IMR-90 (cell line): ENCODE results near the gene FTL. TPM values are rescaled to one million over a fixed set of nuclear protein-coding genes. Genes with fewer than 3 reads are reported as not detected.
"Not testable (repeated sequence)": the region's sequence is repeated elsewhere in the genome, so short reads cannot be mapped to it uniquely, and the experiment has no call there.

Experiments
- ATAC-seq: fragments of 200-7000 bp; cut with Tn5 transposase; 2 replicates; pipeline ENCODE4 v1.9.1; 2020; ENCODE audit warnings: low read depth, mild to moderate bottlenecking, moderate library complexity
- BruUV-seq: library from RNA; stranded (reverse); fragments of 400-500 nt; replicated peaks from 2 replicates; lab custom pipeline; 2021; lab: Mats Ljungman, UMichigan
- CTCF ChIA-PET: fragments of 300-600 bp; formaldehyde crosslinking; extraction: SDS; loops from one replicate; lab custom pipeline; 2021; ENCODE audit warnings: antibody characterized with exemption; lab: Yijun Ruan, JAX
- POLR2A ChIA-PET: fragments of 300-600 bp; sonication (Branson Sonifier 250); formaldehyde crosslinking; loops from one replicate; lab custom pipeline; 2022; ENCODE audit warnings: antibody characterized with exemption; ENCODE audit not compliant: unreplicated experiment; lab: Charles Lee
- DNase-seq: peaks from one replicate; pipeline ENCODE4 v3.0.0; 2013
- H2AFZ ChIP-seq: replicated peaks from 2 replicates; pipeline ENCODE3; 2013; ENCODE audit warnings: low read length, mild to moderate bottlenecking; ENCODE audit not compliant: poor library complexity
- H2AK5ac ChIP-seq: 2 replicates; pipeline ENCODE4 v1.6.1; 2013; ENCODE audit warnings: low read depth, low read length, inconsistent platforms
- H2AK9ac ChIP-seq: replicated peaks from 2 replicates; pipeline ENCODE3; 2013; ENCODE audit warnings: mild to moderate bottlenecking, low read depth, low read length, moderate library complexity; ENCODE audit not compliant: poor library complexity
- H2BK120ac ChIP-seq: 2 replicates; pipeline ENCODE4 v1.6.1; 2013; ENCODE audit warnings: low read depth, low read length, inconsistent platforms
- H2BK15ac ChIP-seq: 3 replicates; pipeline ENCODE4 v1.6.1; 2013; ENCODE audit warnings: low read depth, low read length, inconsistent platforms
- H2BK20ac ChIP-seq: 2 replicates; pipeline ENCODE4 v1.6.1; 2013; ENCODE audit warnings: low read depth, mild to moderate bottlenecking, inconsistent platforms, low read length, moderate library complexity
- H2BK5ac ChIP-seq: 2 replicates; pipeline ENCODE4 v1.6.1; 2013; ENCODE audit warnings: mild to moderate bottlenecking, low read depth, low read length, inconsistent platforms; ENCODE audit not compliant: poor library complexity, severe bottlenecking
- H3K14ac ChIP-seq: replicated peaks from 2 replicates; pipeline ENCODE4 v1.6.1; 2013; ENCODE audit warnings: low read depth, low read length, inconsistent platforms
- H3K18ac ChIP-seq: 2 replicates; pipeline ENCODE4 v1.6.1; 2013; ENCODE audit warnings: low read depth, low read length, control low read depth
- H3K23ac ChIP-seq: 2 replicates; pipeline ENCODE4 v1.6.1; 2013; ENCODE audit warnings: low read depth, low read length, inconsistent platforms
- H3K27ac ChIP-seq: 2 replicates; pipeline ENCODE4 v1.5.1; 2013; ENCODE audit warnings: mild to moderate bottlenecking, control low read depth, low read length; ENCODE audit not compliant: insufficient read depth
- H3K27me3 ChIP-seq: 2 replicates; pipeline ENCODE4 v1.6.1; 2013; ENCODE audit warnings: low read length; ENCODE audit not compliant: control insufficient read depth, insufficient read depth
- H3K36me3 ChIP-seq: 2 replicates; pipeline ENCODE4 v1.6.1; 2013; ENCODE audit warnings: low read length, mixed read lengths; ENCODE audit not compliant: control insufficient read depth, insufficient read depth
- H3K4ac ChIP-seq: 2 replicates; pipeline ENCODE4 v1.6.1; 2013; ENCODE audit warnings: low read depth, low read length, inconsistent platforms
- H3K4me1 ChIP-seq: 2 replicates; pipeline ENCODE4 v1.6.1; 2013; ENCODE audit warnings: low read length, mixed read lengths; ENCODE audit not compliant: control insufficient read depth, insufficient read depth
- H3K4me2 ChIP-seq: 2 replicates; pipeline ENCODE4 v1.6.1; 2013; ENCODE audit warnings: low read depth, mild to moderate bottlenecking, control low read depth, low read length, moderate library complexity
- H3K4me3 ChIP-seq: 2 replicates; pipeline ENCODE4 v1.5.1; 2013; ENCODE audit warnings: low read depth, mild to moderate bottlenecking, control low read depth, low read length, moderate library complexity; ENCODE audit not compliant: insufficient read depth
- H3K56ac ChIP-seq: 2 replicates; pipeline ENCODE4 v1.6.1; 2013; ENCODE audit warnings: low read length, inconsistent platforms; ENCODE audit not compliant: insufficient read depth; ENCODE audit errors: extremely low read depth
- H3K79me1 ChIP-seq, 2 experiments: 2 replicates each; pipeline ENCODE4 v1.6.1; 2013; ENCODE audit warnings: low read length in 2 of 2, inconsistent platforms in 1 of 2, low read depth in 1 of 2
- H3K9ac ChIP-seq: 2 replicates; pipeline ENCODE4 v1.6.1; 2013; ENCODE audit warnings: low read depth, low read length, control low read depth
- H3K9me1 ChIP-seq: 2 replicates; pipeline ENCODE4 v1.6.1; 2013; ENCODE audit warnings: low read length, inconsistent platforms; ENCODE audit not compliant: insufficient read depth
- H3K9me3 ChIP-seq: 2 replicates; pipeline ENCODE4 v1.6.1; 2013; ENCODE audit warnings: low read length; ENCODE audit not compliant: control insufficient read depth, insufficient read depth
- H4K20me1 ChIP-seq: 2 replicates; pipeline ENCODE4 v1.6.1; 2013; ENCODE audit warnings: low read length, inconsistent platforms; ENCODE audit not compliant: insufficient read depth
- H4K5ac ChIP-seq: 2 replicates; pipeline ENCODE4 v1.6.1; 2013; ENCODE audit warnings: mild to moderate bottlenecking, low read depth, low read length, control low read depth
- H4K8ac ChIP-seq, 2 experiments: 2 replicates each; pipeline ENCODE4 v1.6.1; 2013; ENCODE audit warnings: low read depth in 2 of 2, low read length in 2 of 2, control low read depth in 1 of 2, inconsistent platforms in 1 of 2
- H4K91ac ChIP-seq: 2 replicates; pipeline ENCODE4 v1.6.1; 2013; ENCODE audit warnings: low read depth, low read length, inconsistent platforms; ENCODE audit not compliant: insufficient read depth
- WGBS, 2 experiments: methylation state at CpG; one replicate each; pipeline versions ENCODE4 v1.1.5 to v1.1.7; 2013; ENCODE audit warnings: missing lambda C conversion rate in 2 of 2; ENCODE audit not compliant: insufficient read length in 1 of 2; ENCODE audit errors: extremely low coverage in 2 of 2; 5-methylcytosine and 5-hydroxymethylcytosine counted together
- dilution Hi-C: fragments of 300-500 bp; cut with HindIII; formaldehyde crosslinking; loops from one replicate; pipeline ENCODE4 v1.14.3; 2018; ENCODE audit warnings: low sequenced_read_pairs; ENCODE audit not compliant: unreplicated experiment
- in situ Hi-C: fragments of 300-500 bp; cut with MboI; formaldehyde crosslinking; loops from 3 replicates; pipeline ENCODE4 v1.14.3; 2019; ENCODE audit warnings: low sequenced_read_pairs, inconsistent platforms, mixed read lengths
- intact Hi-C: fragments of 100-400 bp; cut with micrococcal nuclease; formaldehyde crosslinking; loops from 2 replicates; pipeline ENCODE4 v1.10.0; 2022
- polyA plus RNA-seq, 3 experiments: library from polyadenylated mRNA; depleted of rRNA; stranded (reverse); fragments of >200 nt; gene quantifications; 2 replicates each; pipeline ENCODE4 v1.2.3, GENCODE V29; 2012; ENCODE audit warnings: low replicate concordance in 1 of 3
- total RNA-seq: library from RNA; depleted of rRNA; stranded (reverse); fragments of >200 nt; gene quantifications from 2 replicates; pipeline ENCODE4 v1.2.3, GENCODE V29; 2012

Gene FTL
- total and polyA plus RNA-seq, 2 of the 4 experiments (the other 2 are of a cell fraction), result 1,057 to 2,944 TPM

DNA sequence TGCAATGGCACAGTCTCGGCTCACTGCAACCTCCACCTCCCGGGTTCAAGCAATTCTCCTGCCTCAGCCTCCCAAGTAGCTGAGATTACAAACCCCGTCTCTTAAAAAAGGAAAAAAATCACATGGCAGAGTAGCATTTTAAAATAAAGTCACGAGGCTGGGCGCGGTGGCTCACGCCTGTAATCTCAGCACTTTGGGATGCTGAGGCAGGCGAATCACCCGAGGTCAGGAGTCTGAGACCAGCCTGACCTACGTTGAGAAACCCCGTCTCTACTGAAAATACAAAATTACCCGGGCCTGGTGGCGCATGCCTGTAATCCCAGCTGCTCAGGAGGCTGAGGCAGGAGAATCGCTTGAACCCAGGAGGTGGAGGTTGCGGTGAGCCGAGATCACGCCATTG lies 37.4 kb upstream of the FTL start:
- H3K79me1 ChIP-seq, DNase-seq, H2BK5ac ChIP-seq, H3K18ac ChIP-seq, H3K4me2 ChIP-seq, H3K56ac ChIP-seq, H3K27me3 ChIP-seq, CTCF ChIA-PET, H3K14ac ChIP-seq, H2AK9ac ChIP-seq, H4K20me1 ChIP-seq, BruUV-seq, H4K91ac ChIP-seq, H2BK15ac ChIP-seq, dilution Hi-C loops, H3K23ac ChIP-seq, H3K9ac ChIP-seq, H3K36me3 ChIP-seq, H2AK5ac ChIP-seq, ATAC-seq, H4K5ac ChIP-seq, H3K4me3 ChIP-seq, in situ Hi-C loops, H3K9me3 ChIP-seq, H2BK120ac ChIP-seq, intact Hi-C loops, H4K8ac ChIP-seq, H3K9me1 ChIP-seq, H2AFZ ChIP-seq, H3K27ac ChIP-seq: not testable (repeated sequence)
- POLR2A ChIA-PET, result interaction anchor here (0.8 kb wide), 1 partner anchor 36 kb away, joined by 8 read pairs; no protein-coding TSS in a partner anchor
- WGBS, 2 experiments, result 92% methylated on average over 6 of the region's 17 CpGs; no CpG with 5 or more reads in 1 of the 2 experiments
- Histone ChIP-seq H3K4ac (peak overlapping the region; percentile 39; the same call in 1 of the 2 replicates), H2BK20ac (0 out of 2 replicates have a peak overlapping the region, but pooled peaks have one; percentile 5), H3K4me1 (peaks cover 11% of the 10 kb centered on the region)
